ENCODE data around the gene RAB3GAP1.

Gene RAB3GAP1

DNA sequence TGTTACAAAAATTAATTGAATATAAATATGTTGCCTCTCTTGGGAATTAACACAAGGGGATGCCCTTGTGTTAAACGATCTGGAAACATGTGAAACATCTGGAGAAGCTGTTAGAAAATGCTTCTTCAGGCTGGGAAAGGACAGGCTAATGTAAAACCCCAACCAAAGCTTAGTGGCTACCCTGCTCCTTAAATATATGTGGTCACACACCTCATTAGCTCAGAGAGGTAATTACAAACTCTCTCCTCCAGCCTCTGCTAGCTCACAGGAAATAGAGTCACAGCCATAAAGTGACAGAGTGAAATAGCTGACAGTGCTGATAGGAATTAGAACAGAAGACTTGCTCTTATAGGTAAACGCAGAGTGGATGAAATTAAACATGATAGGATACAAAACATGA lies 155.9 kb downstream of the RAB3GAP1 start:
- in situ Hi-C loops (cut with MboI; ENCODE audit: low sequenced_read_pairs) = no loop called here

DNA sequence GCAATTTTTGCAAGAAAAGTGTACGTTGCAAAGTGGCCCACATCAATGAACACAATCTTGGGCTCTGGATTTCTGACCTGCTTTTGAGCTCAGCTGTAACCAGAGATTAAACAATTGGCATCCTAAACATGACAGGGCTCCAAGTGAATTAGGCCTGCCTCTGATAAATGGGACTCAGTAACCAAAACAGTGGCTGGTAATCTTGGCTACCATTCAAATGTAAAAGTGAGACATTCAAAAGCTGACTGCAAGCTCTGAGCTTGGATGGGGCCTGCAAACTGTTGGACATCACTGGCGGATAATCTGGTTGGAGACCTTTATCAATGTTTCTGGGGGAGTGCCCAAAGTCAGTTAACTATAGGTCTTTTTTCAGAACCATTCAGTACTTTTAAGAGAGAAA lies 160.7 kb downstream of the RAB3GAP1 start:
- in situ Hi-C loops (cut with MboI; ENCODE audit: low sequenced_read_pairs) = no loop called here

DNA sequence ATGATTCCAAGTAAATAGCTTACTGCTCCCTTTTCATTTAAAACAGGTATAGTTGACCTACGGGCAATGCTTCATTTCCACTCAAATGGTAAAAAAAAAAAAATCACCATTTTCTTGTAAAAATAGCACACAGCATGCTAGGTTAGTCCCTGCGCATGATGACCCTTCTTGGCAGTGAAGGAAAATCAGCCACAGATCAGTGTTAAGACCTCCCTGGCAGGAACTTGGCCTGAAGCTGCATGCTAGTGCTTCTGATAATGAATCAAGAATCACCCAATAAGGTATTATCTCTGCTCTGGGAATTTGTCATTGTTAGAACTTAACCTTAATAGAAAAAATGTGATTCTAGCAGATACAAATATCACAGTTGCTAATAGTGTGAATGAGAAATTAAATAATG lies 166.3 kb downstream of the RAB3GAP1 start:
- in situ Hi-C loops (cut with MboI; ENCODE audit: low sequenced_read_pairs) = no loop called here

DNA sequence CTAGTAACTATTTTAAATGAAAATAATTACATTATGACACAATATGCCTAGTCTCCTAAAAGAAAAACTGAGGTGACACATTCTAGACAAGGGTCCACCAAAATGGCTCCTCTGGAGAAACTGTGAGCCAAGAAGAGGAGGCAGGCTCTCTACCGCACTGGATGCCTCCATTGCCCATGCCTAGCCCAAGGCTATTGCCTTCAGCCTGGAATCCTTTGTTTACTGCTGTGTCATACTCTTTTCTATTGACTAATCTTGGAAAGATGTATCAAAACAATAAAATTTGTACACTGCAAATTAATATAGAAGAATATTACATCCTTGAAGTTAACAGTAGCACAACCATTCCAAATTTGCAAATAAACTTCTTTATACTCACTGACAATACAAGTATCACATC lies 167.1 kb downstream of the RAB3GAP1 start:
- in situ Hi-C loops (cut with MboI; ENCODE audit: low sequenced_read_pairs) = no loop called here
